ENCODE measurements around the gene RAD51C.
"Not testable (repeated sequence)": the region's sequence is repeated elsewhere in the genome, so short reads cannot be mapped to it uniquely, and the experiment has no call there.

Gene RAD51C

GRCh38 chr17:58747674-58748073 is 55.3 kb downstream of the RAD51C start:
- DNase-seq (ENCODE audit: low spot score) = no peak

GRCh38 chr17:58749627-58750026 is 57.2 kb downstream of the RAD51C start:
- DNase-seq (ENCODE audit: low spot score) = not testable (repeated sequence)

GRCh38 chr17:58753026-58753425 is 60.6 kb downstream of the RAD51C start:
- DNase-seq (ENCODE audit: low spot score) = no peak

- DNase-seq (ENCODE audit: low spot score) = no peak
Measured at GRCh38 chr17:58755269-58755576, 62.8 kb downstream of the RAD51C start.

DNA sequence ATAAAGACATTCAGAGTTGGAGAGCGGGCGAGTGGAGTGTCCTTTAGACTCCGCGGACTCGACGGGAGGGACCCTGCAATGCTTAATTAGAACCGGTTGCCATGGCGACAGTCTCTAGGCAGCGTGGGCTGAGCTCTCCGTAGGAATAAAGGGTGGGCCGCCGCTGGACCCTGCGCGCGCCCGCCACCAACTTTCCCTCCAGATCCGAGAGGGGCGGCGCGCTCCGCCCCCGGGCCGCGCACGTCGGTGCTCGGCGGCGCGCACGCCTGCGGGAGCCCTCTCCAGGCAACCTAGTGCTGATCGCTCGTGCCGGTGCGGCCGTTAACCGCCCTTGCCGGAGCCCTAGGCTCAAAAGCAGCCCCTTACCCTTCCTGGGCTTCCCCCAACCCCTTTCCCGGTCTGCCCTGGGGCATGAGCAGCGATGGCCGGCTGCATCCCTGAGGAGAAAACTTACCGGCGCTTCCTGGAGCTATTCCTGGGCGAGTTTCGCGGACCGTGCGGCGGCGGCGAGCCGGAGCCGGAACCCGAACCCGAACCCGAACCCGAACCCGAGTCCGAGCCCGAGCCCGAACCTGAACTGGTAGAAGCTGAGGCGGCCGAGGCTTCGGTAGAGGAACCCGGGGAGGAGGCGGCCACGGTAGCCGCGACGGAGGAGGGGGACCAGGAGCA is 63.3 kb downstream of the RAD51C start, which contains the start of gene PPM1E:
TSS of gene PPM1E (plus strand) at position 278 of the 669 bp plus-strand sequence.
- DNase-seq (ENCODE audit: low spot score) = peak; percentile 79

DNA sequence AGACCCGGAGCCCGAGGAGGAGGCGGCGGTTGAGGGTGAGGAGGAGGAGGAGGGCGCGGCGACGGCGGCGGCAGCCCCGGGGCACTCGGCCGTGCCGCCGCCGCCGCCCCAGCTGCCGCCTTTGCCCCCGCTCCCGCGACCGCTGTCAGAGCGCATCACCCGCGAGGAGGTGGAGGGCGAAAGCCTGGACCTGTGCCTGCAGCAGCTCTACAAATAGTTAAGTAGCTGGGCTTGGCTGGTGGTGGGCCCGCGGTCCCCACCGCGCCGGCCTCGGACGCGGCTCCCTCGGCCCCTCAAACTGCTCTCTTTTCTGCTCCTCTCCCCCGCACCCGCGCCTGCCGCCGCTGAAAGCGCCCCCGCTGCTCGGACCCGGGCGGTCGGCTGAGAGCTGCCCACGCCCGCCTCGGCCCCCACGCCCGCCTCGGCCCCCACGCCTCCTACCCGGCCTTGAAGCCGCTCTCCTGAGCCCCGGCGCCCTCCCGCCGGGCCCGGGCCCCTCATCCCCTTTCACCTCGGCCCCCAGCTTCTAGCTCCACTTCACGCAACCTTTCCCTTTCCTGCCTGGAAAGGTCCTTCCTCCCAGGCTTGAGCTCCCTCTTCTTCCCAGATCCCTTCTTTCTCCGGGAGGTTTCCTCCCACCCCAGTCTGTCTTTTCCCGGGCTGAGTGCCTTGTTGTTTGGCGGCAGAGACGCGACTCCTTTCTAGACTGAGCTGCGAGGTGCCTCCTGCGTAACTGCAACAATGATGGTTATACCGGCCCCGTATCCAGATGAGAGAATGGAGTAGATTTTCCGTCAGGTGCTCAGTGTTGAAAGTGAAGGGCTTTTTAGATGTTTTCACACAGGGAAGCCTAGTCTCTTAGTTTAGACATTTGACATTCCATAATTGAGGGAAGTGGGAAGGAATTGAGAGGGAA is 64.1 kb downstream of the RAD51C start:
- peak; percentile 43 for DNase-seq (ENCODE audit: low spot score)

- DNase-seq (ENCODE audit: low spot score) = no peak
Measured at GRCh38 chr17:58757162-58757613, 64.8 kb downstream of the RAD51C start.

DNA sequence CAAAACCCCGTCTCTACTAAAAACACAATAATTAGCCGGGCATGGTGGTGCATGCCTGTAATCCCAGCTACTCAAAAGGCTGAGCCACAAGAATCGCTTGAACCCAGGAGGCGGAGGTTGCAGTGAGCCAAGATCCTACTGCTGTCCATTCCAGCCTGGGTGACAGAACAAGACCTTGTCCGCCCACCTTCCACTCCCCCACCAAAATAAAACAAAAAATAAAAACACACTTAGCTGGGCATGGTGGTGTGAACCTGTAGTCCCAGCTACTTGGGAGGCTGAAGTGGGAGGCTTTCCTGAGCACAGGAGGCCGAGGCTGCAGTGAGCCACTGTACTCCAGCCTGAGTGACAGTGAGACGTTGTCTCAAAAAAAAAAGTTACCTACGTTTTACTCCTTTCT is 66.5 kb downstream of the RAD51C start:
- DNase-seq (ENCODE audit: low spot score) = no peak

DNA sequence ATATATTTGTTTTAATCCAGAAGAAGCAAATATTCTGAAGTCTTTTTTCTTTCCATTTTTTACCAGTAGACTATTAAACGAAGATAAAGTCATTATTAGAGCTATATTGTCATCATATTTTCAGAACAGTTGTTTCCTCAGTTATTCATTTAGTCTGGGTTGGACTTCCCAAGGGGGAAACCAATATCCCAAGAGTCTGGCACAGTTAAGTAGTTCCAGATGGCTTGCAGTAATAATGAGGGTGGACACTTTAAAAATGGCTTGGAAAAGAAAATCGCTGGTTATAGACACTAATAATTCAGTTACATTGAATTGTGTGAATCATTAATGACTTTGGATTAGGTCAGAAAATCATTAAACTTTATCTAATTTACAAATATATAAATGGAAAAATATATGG is 67.1 kb downstream of the RAD51C start:
- no peak for DNase-seq (ENCODE audit: low spot score)

GRCh38 chr17:58760248-58760647 is 67.8 kb downstream of the RAD51C start:
- DNase-seq (ENCODE audit: low spot score) = no peak

GRCh38 chr17:58763263-58763662 is 70.9 kb downstream of the RAD51C start:
- DNase-seq (ENCODE audit: low spot score) = no peak

- peak; percentile 35 for DNase-seq (ENCODE audit: low spot score)
Measured at GRCh38 chr17:58764373-58764772, 72.0 kb downstream of the RAD51C start.

- not testable (repeated sequence) for DNase-seq (ENCODE audit: low spot score)
Measured at GRCh38 chr17:58778482-58778881, 86.1 kb downstream of the RAD51C start.

DNA sequence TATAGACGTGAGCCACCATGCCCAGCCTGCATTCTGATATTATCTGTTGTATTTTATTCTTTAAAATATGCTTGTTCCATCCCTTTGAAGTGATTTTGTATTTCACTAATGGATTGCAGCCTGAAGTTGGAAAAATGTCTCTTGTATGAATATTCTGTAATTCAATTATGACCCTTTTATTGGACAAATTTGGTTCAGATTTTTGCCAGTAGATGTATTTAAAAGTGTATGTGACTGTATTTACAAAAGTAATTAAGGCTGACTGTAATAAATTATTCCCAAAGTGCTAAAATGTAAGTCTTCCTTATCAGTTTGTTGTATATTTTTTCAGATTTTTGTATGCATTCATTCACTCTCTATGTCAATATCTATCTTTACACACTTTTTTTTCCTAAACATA is 87.0 kb downstream of the RAD51C start:
- DNase-seq (ENCODE audit: low spot score) = no peak

DNA sequence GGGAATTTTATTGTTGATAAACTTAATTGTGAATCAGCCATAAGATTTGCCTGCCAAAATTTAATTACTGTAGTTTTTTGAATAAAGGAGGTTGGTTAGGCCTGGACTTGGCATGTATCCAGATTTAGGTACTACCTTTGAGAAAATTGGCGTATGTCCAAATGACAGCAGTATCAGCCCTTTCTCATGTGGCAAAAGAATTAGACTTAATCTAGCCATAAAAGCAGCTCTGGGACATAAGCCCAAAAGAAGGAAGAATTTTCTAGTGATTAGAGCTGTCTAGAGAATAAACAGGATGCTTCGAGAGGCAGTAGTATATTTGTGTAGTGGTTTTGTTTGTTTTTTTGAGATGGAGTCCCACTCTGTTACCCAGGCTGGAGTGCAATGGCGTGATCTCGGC is 91.0 kb downstream of the RAD51C start:
- peak; percentile 31 for DNase-seq (ENCODE audit: low spot score)

- DNase-seq (ENCODE audit: low spot score) = no peak
Measured at GRCh38 chr17:58785097-58785496, 92.7 kb downstream of the RAD51C start.

Data from NAMALWA (cell line).